ENCODE measurements around the gene PPP6R3. TPM values are rescaled to one million over a fixed set of nuclear protein-coding genes. Genes with fewer than 3 reads are reported as not detected.
"Not testable (repeated sequence)": the region's sequence is repeated elsewhere in the genome, so short reads cannot be mapped to it uniquely, and the experiment has no call there.

The PPP6R3 gene
- total and polyA plus RNA-seq, 2 donors = 46.8 to 288 TPM

GRCh38 chr11:68626236-68626635 lies 165.7 kb downstream of the PPP6R3 start:
- not testable (repeated sequence) for H3K27ac ChIP-seq (ENCODE audit: low read depth); H3K4me1 ChIP-seq (ENCODE audit: insufficient read depth); DNase-seq (ENCODE audit: extremely low spot score); H3K4me3 ChIP-seq (ENCODE audit: low read depth, low read length); H3K36me3 ChIP-seq (ENCODE audit: insufficient read depth)
- WGBS = 88% methylated on average over 7 of the region's 7 CpGs

- H3K36me3 ChIP-seq (ENCODE audit: insufficient read depth); DNase-seq (ENCODE audit: extremely low spot score); H3K27ac ChIP-seq (ENCODE audit: low read depth); H3K4me3 ChIP-seq (ENCODE audit: low read depth, low read length); H3K4me1 ChIP-seq (ENCODE audit: insufficient read depth): not testable (repeated sequence)
- 79% methylated on average over 5 of the region's 5 CpGs for WGBS
Measured at GRCh38 chr11:68628837-68629236, 168.3 kb downstream of the PPP6R3 start.

GRCh38 chr11:68632375-68632774 lies 171.8 kb downstream of the PPP6R3 start:
- 92% methylated on average over 8 of the region's 8 CpGs for WGBS
- H3K36me3 ChIP-seq (ENCODE audit: insufficient read depth); DNase-seq (ENCODE audit: extremely low spot score): not testable (repeated sequence)

GRCh38 chr11:68632802-68633201 lies 172.2 kb downstream of the PPP6R3 start:
- 48% methylated on average over 6 of the region's 6 CpGs for WGBS
- H3K27ac ChIP-seq (ENCODE audit: low read depth) = no peak overlapping the region
- H3K4me1 ChIP-seq (ENCODE audit: insufficient read depth) = no peaks in the 10 kb centered on the region
- no peaks in the 10 kb centered on the region for H3K36me3 ChIP-seq (ENCODE audit: insufficient read depth)
- DNase-seq (ENCODE audit: extremely low spot score) = no peak
- no peak overlapping the region for H3K4me3 ChIP-seq (ENCODE audit: low read depth, low read length)

More at GRCh38 chr11:68632375-68632774, 171.8 kb downstream of the PPP6R3 start:
- not testable (repeated sequence) for H3K27ac ChIP-seq (ENCODE audit: low read depth); H3K4me3 ChIP-seq (ENCODE audit: low read depth, low read length); H3K4me1 ChIP-seq (ENCODE audit: insufficient read depth)

GRCh38 chr11:68634606-68635005 lies 174.1 kb downstream of the PPP6R3 start:
- not testable (repeated sequence) for H3K4me1 ChIP-seq (ENCODE audit: insufficient read depth); H3K4me3 ChIP-seq (ENCODE audit: low read depth, low read length); H3K27ac ChIP-seq (ENCODE audit: low read depth); DNase-seq (ENCODE audit: extremely low spot score); H3K36me3 ChIP-seq (ENCODE audit: insufficient read depth)
- WGBS = 77% methylated on average over 7 of the region's 7 CpGs

- not testable (repeated sequence) for H3K36me3 ChIP-seq (ENCODE audit: insufficient read depth); H3K4me3 ChIP-seq (ENCODE audit: low read depth, low read length); H3K27ac ChIP-seq (ENCODE audit: low read depth); DNase-seq (ENCODE audit: extremely low spot score); H3K4me1 ChIP-seq (ENCODE audit: insufficient read depth)
- 57% methylated on average over 6 of the region's 7 CpGs for WGBS
Measured at GRCh38 chr11:68635172-68635571, 174.6 kb downstream of the PPP6R3 start.

- H3K4me3 ChIP-seq (ENCODE audit: low read depth, low read length); H3K4me1 ChIP-seq (ENCODE audit: insufficient read depth); H3K27ac ChIP-seq (ENCODE audit: low read depth); DNase-seq (ENCODE audit: extremely low spot score); H3K36me3 ChIP-seq (ENCODE audit: insufficient read depth): not testable (repeated sequence)
- WGBS = 84% methylated on average over 10 of the region's 10 CpGs
Measured at GRCh38 chr11:68635883-68636282, 175.3 kb downstream of the PPP6R3 start.

GRCh38 chr11:68639322-68639721 lies 178.8 kb downstream of the PPP6R3 start:
- 69% methylated on average over 3 of the region's 3 CpGs for WGBS
- H3K27ac ChIP-seq (ENCODE audit: low read depth); DNase-seq (ENCODE audit: extremely low spot score); H3K4me3 ChIP-seq (ENCODE audit: low read depth, low read length); H3K4me1 ChIP-seq (ENCODE audit: insufficient read depth); H3K36me3 ChIP-seq (ENCODE audit: insufficient read depth): not testable (repeated sequence)

GRCh38 chr11:68641880-68642279 lies 181.3 kb downstream of the PPP6R3 start:
- Histone ChIP-seq H3K36me3 (ENCODE audit: insufficient read depth) (no peaks in the 10 kb centered on the region), H3K27ac (ENCODE audit: low read depth) (no peak overlapping the region), H3K4me1 (ENCODE audit: insufficient read depth) (no peaks in the 10 kb centered on the region), H3K4me3 (ENCODE audit: low read depth, low read length) (no peak overlapping the region)
- 85% methylated on average over 15 of the region's 15 CpGs for WGBS
- DNase-seq (ENCODE audit: extremely low spot score) = no peak

GRCh38 chr11:68643585-68643984 lies 183.0 kb downstream of the PPP6R3 start:
- Histone ChIP-seq H3K4me3 (ENCODE audit: low read depth, low read length) (no peak overlapping the region), H3K4me1 (ENCODE audit: insufficient read depth) (no peaks in the 10 kb centered on the region), H3K27ac (ENCODE audit: low read depth) (no peak overlapping the region), H3K36me3 (ENCODE audit: insufficient read depth) (no peaks in the 10 kb centered on the region)
- no peak for DNase-seq (ENCODE audit: extremely low spot score)
- WGBS = 36% methylated on average over 12 of the region's 12 CpGs

- no peaks in the 10 kb centered on the region for H3K36me3 ChIP-seq (ENCODE audit: insufficient read depth)
- DNase-seq (ENCODE audit: extremely low spot score) = no peak
- 92% methylated on average over 1 of the region's 1 CpG for WGBS
- no peak overlapping the region for H3K27ac ChIP-seq (ENCODE audit: low read depth)
- no peak overlapping the region for H3K4me3 ChIP-seq (ENCODE audit: low read depth, low read length)
- no peaks in the 10 kb centered on the region for H3K4me1 ChIP-seq (ENCODE audit: insufficient read depth)
Measured at GRCh38 chr11:68646832-68647231, 186.3 kb downstream of the PPP6R3 start.

- DNase-seq (ENCODE audit: extremely low spot score) = no peak
- H3K36me3 ChIP-seq (ENCODE audit: insufficient read depth) = no peaks in the 10 kb centered on the region
- 64% methylated on average over 37 of the region's 38 CpGs for WGBS
- H3K4me1 ChIP-seq (ENCODE audit: insufficient read depth) = no peaks in the 10 kb centered on the region
- H3K27ac ChIP-seq (ENCODE audit: low read depth) = no peak overlapping the region
- no peak overlapping the region for H3K4me3 ChIP-seq (ENCODE audit: low read depth, low read length)
Measured at GRCh38 chr11:68649851-68650555, 189.5 kb downstream of the PPP6R3 start.

GRCh38 chr11:68650801-68651200 lies 190.2 kb downstream of the PPP6R3 start:
- Histone ChIP-seq H3K36me3 (ENCODE audit: insufficient read depth) (no peaks in the 10 kb centered on the region), H3K27ac (ENCODE audit: low read depth) (no peak overlapping the region), H3K4me3 (ENCODE audit: low read depth, low read length) (no peak overlapping the region), H3K4me1 (ENCODE audit: insufficient read depth) (no peaks in the 10 kb centered on the region)
- DNase-seq (ENCODE audit: extremely low spot score) = no peak
- 87% methylated on average over 14 of the region's 14 CpGs for WGBS

- H3K36me3 ChIP-seq (ENCODE audit: insufficient read depth) = no peaks in the 10 kb centered on the region
- WGBS = 60% methylated on average over 22 of the region's 22 CpGs
- no peak overlapping the region for H3K27ac ChIP-seq (ENCODE audit: low read depth)
- no peak for DNase-seq (ENCODE audit: extremely low spot score)
- H3K4me1 ChIP-seq (ENCODE audit: insufficient read depth) = no peaks in the 10 kb centered on the region
- H3K4me3 ChIP-seq (ENCODE audit: low read depth, low read length) = no peak overlapping the region
Measured at GRCh38 chr11:68651208-68651984, 190.8 kb downstream of the PPP6R3 start.

Data from urinary bladder (tissue), 4 donors.